ENCODE results near the gene XCL1.
"Not testable (repeated sequence)": the region's sequence is repeated elsewhere in the genome, so short reads cannot be mapped to it uniquely, and the experiment has no call there.

Gene XCL1

GRCh38 chr1:168576245-168576688 is at the start of gene XCL1:
Gene XCL1 (plus strand): TSS chr1:168576605. CDS start chr1:168576638, 33 bp downstream.
- DNase-seq (ENCODE audit: low spot score), result not testable (repeated sequence)

DNA sequence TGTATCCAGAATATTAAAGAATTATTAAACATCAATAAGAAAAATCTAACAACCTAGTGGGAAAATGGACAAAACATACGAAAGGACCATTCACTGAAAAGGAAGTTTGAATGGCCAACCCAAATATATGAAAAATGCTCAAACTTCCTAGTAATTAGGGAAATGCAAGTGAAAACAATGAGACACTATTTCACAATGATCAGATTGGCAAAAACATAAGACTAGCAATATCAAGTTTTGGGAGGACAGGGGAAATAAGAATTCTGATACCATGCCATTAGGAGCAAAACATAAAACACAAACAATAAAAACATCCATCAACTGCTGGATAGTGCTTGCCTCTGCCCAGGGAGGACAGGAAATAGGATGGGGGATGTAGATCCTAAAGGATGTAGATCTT is 46.9 kb upstream of the XCL1 start:
- DNase-seq (ENCODE audit: low spot score), result no peak

- no peak for DNase-seq (ENCODE audit: low spot score)
These were observed 44.6 kb upstream of the XCL1 start for GRCh38 chr1:168531615-168532345.

DNA sequence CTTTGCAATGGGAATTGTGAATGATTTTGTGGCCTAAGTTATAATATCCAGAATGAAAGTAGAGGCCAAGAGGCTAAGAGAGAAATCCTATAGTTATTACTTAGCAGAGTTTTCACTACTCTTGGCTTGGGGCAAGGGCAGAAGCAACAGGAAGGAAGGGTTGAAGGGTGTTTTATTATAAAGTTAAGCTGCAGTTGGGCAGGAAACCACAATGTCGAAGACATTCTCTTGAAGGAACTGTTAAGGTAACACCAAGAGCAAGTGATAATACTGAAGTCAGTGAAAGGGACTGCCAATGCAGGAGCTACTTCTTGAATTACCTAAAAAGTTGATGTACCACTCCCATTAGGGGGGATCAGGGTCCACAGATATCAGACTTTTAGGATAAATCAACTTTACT is 40.9 kb upstream of the XCL1 start:
- no peak for DNase-seq (ENCODE audit: low spot score)

DNA sequence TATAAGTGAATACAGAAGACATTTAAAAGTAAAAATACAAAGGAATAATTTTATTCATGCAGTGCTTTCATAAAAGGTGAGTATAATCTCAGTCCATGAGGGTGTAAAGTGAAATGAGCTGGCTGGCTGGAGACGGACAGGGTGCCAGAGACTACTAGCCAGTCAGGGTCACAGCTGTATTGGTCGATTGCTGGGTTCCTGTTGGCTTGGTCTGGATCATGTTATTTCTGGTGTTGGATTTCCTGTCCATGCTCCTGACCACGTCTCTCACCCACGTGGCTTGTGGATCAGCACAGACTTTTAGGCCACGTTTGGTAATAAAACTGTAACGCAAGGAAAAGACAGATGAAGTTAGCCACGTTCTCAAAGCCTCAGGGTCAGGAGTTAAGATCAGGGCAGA is 35.6 kb upstream of the XCL1 start:
- DNase-seq (ENCODE audit: low spot score), result not testable (repeated sequence)

DNA sequence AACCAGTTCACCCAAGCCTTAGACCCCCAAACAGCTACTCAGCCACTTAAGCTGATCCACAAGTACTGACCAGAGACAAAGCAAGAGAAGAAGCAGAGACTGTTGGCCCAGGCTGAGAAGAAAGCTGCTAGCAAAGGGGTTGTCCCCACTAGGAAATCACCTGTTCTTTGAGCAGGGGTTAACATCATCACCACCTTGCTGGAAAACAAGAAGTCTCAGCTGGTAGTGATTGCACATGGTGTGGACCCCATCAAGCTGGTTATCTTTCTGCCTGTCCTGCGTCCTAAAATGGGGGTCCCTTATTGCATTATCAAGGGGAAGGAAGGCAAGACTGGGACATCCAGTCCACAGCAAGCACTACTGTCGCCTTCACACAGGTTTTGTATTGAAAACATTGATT is 33.4 kb upstream of the XCL1 start:
- DNase-seq (ENCODE audit: low spot score), result not testable (repeated sequence)

DNA sequence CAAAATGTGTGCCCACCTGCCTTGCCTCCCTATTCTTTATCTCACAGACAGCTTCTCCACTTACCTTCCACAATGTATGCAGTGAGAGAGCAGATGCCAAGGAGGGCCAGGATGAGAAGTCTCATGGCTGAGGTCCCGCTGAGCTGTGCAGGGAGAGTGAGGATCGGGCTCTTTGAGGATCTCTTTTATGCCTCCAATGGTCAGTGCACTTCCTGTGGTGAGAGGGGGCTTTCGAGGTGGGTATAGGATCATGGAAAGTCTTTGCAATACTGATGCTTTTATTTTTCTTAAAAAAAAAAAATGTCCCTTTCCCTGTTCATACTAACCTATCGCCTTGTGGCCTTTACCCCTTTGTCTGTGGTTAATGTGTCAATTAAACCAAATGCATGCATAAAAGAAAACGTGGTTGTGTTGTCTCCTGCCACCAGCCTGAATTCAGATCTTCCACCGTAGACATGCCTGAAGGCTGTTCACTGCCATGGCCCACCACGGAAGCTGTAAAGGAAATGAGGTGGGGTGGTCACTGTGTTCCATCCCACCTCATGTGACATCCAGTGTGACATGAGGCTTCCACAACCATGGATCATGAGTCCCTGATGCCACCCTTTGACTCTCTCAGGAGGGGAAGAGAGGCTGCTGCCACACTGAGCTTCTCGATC is 32.4 kb upstream of the XCL1 start, which contains the start of gene XCL2:
Gene XCL2 (minus strand): TSS at position 158 of the 659 bp plus-strand sequence. CDS start 33 bp downstream, at position 125.
- DNase-seq (ENCODE audit: low spot score), result not testable (repeated sequence)

GRCh38 chr1:168545678-168546552 is 30.5 kb upstream of the XCL1 start:
- DNase-seq (ENCODE audit: low spot score), result not testable (repeated sequence)

DNA sequence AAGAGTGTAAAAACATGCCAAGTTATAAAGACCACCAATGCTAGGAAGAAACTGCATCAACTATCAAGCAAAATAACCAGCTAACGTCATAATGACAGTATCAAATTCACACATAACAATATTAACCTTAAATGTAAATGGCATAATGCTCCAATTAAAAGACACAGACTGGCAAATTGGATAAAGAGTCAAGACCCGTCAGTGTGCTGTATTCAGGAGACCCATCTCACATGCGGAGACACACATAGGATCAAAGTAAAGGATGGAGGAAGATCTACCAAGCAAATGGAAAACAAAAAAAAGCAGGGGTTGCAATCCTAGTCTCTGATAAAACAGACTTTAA is 29.9 kb upstream of the XCL1 start:
- not testable (repeated sequence) for DNase-seq (ENCODE audit: low spot score)

GRCh38 chr1:168550971-168551370 is 25.4 kb upstream of the XCL1 start:
- DNase-seq (ENCODE audit: low spot score), result no peak

DNA sequence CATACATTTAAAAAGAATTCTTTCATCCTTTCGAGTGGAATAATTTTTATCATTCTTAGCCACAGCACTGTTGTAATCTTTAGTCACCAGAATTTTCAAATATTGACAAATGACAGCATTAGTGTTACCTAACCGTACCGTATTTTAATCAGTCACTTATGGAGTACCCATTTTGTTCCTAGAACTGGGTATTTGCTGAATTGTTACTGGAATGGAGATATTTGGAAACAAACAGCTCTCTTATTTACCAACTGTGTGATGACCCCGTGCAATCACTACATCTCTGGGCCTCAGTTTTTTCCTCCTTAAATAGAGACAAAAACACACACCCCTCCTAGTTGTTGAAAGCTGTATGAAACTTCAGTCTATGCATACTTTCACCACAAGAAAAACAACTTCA is 24.7 kb upstream of the XCL1 start:
- DNase-seq (ENCODE audit: low spot score), result no peak

GRCh38 chr1:168552961-168553360 is 23.4 kb upstream of the XCL1 start:
- no peak for DNase-seq (ENCODE audit: low spot score)

DNA sequence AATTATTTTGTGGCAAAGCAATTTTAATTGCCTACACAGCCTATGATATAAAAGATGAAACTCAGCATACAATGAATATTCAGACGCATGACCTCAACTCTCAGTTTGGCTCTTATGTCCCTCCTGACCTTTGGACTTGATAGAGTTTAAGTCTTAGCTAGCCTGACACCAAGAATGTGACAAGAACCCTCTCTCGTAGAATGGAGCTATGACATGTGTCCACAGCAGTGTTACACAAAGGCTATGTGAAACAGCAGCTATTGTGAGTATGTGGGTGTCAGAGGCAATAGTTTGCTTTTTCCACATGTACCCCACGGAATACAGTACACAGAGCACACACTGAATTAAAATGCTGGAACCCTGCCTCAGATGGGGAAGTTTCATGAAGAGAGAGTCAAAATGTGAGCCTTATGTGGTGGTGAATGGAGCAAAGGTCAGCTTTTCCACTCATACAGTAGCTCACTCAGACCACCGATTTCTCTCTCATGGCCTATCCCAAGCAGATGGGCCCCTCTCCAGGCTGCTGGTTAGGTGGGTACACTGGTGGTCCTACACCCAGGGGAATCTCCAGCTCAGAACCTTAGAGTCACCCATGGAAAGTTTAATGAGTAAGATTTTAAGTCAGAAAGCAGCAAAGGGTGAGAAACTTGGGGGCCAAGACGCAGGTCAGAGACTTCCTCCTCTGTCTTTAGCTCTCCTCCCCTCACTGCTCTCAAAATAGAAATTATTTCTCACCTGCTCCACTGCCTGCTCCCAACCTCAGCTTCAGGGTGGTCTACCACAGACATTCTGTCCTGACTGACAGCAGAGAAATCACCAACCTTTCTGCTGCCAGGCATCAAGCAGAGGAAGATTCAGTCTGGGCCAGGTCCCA is 22.5 kb upstream of the XCL1 start:
- no peak for DNase-seq (ENCODE audit: low spot score)

GRCh38 chr1:168554603-168555483 is 21.6 kb upstream of the XCL1 start:
- no peak for DNase-seq (ENCODE audit: low spot score)

DNA sequence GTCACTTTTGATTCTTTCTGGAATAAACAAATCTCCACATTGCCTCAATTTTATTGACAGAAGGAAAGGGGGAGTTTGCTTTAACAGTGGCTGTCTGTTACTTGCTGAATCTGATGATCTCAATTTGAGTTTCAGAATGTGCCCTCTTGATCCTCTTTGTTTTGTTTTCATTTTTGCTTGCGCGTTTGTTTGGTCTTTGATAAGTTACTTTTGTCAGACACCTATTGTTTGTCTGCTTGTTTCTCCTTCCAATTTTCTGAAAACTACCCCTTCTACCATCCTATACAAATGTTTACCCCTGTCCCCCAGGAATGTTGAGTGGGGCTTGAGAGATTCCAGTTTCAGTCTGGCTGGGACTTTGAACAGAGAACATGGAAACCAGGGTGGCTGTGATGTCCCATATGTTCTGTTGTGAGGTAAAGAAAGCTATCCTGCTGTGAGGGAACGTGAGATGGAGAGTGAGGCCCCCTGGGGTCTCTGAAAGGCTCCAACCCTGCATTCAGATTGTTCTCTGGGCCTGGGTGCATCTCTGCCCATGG is 20.8 kb upstream of the XCL1 start:
- no peak for DNase-seq (ENCODE audit: low spot score)

DNA sequence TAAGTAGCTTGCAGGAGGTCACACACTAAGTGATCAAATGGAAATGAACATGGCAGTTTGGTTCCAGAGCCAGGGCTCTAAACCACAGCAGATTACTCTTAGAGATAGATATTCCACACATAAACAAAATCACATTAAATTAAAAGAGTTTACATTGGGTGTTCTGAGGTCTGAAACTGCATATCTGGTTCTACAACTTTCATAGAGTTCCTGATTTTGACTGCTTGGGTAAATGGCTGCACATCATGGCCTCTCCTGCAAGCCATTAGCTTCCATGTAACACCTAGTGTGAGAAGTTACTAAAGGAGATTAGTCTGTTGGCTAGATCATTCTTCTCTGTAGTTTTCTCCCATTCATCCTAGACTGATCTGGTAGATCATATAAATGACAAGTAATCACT is 19.8 kb upstream of the XCL1 start:
- no peak for DNase-seq (ENCODE audit: low spot score)

DNA sequence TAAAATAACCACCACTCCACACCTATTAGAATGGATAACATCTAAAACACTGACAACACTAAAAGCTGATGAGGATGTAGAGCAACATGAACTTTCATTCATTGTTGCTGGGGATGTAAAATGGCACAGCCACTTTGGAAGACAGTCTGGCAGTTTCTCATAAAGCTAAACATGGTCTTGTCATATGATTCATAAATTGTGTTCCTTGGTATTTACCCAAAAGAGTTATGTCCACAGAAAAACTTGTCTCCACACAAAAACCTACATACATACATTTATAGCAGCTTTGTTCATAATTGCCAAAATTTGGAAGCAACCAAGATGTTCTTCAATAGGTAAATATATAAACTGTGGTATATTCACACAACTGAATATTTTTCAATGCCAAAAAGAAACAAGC is 16.0 kb upstream of the XCL1 start:
- DNase-seq (ENCODE audit: low spot score), result no peak

DNA sequence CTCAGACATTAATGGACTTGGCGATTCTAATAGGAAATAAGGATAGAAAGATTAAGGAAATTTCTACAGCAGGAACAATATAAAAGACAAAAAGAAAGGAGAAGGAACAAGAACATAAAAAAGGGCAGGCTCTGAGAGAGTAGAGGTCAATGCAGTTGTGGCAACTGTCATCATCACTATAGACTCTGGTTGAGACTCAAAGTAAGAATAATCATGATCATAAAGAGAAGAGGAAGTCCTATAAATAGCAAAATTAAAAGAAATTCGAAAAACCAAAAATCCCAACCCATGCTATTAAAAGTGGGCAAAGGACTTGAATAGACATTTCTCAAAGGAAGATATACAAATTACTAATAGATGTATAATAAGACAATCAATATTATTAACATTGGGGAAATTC is 14.4 kb upstream of the XCL1 start:
- no peak for DNase-seq (ENCODE audit: low spot score)

GRCh38 chr1:168565825-168566224 is 10.6 kb upstream of the XCL1 start:
- no peak for DNase-seq (ENCODE audit: low spot score)

- DNase-seq (ENCODE audit: low spot score), result no peak
These were observed 9.4 kb upstream of the XCL1 start for GRCh38 chr1:168567007-168567406.

Data from HuH-7.5 (cell line).